GM10248 (cell line): ENCODE measurements around the gene TEX261.
A peak's percentile ranks its signal among the peaks of the same experiment; 100 is the strongest.

Experiments used
- CTCF ChIA-PET: fragments of 300-600 bp; sonication (Branson Sonifier 250); formaldehyde crosslinking; extraction: SDS; loops from one replicate; lab custom pipeline; 2021; ENCODE audit warnings: antibody characterized with exemption; lab: Yijun Ruan, JAX
- POLR2A ChIA-PET: fragments of 350-650 bp; sonication (Branson Sonifier 250); formaldehyde crosslinking; extraction: SDS; loops from one replicate; lab custom pipeline; 2020; ENCODE audit warnings: antibody characterized with exemption; lab: Yijun Ruan, JAX
- DNase-seq: peaks from one replicate; pipeline ENCODE4 v3.0.0; 2012; ENCODE audit errors: extremely low spot score
- CTCF ChIP-seq: IDR thresholded peaks from 2 replicates; pipeline ENCODE4 v1.5.1; 2012; ENCODE audit warnings: mild to moderate bottlenecking, low read depth; ENCODE audit errors: extremely low read depth, missing control alignments, control extremely low read depth

The TEX261 gene

GRCh38 chr2:71004857-71005256 is 10.2 kb upstream of the TEX261 start:
- ChIA-PET CTCF (interaction anchor here (0.9 to 10.1 kb wide), 4 partner anchors 23 to 121 kb away, joined by 3 to 138 read pairs (median 4); partner anchors contain the start of gene ANKRD53), POLR2A (interaction anchor here (0.6 kb wide), 1 partner anchor 108 kb away, joined by 6 read pairs; no protein-coding TSS in a partner anchor)
- peak; percentile 4 for DNase-seq
- no peak for TF ChIP-seq CTCF

GRCh38 chr2:71003966-71004755 is 9.5 kb upstream of the TEX261 start:
- DNase-seq: peak; percentile 3
- POLR2A ChIA-PET: interaction anchor here (0.6 kb wide), 1 partner anchor 108 kb away, joined by 6 read pairs; no protein-coding TSS in a partner anchor
- CTCF ChIA-PET: interaction anchor here (1.3 to 10.1 kb wide), 4 partner anchors 23 to 57 kb away, joined by 3 to 138 read pairs (median 4); partner anchors contain the start of gene ANKRD53
- TF ChIP-seq CTCF: no peak

- ChIA-PET CTCF (interaction anchor here (1.3 to 10.1 kb wide), 3 partner anchors 22 to 153 kb away, joined by 3 to 138 read pairs (median 6); partner anchors contain the start of gene ANKRD53), POLR2A (no interaction called here)
- peak; percentile 6 for DNase-seq
- TF ChIP-seq CTCF: no peak
Measured at GRCh38 chr2:71003396-71003795, 8.7 kb upstream of the TEX261 start.

- CTCF ChIA-PET: interaction anchor here (0.6 to 10.1 kb wide), 27 partner anchors 9 to 461 kb away, joined by 3 to 138 read pairs (median 5); partner anchors contain the start of genes ANKRD53 and NAGK
- peak; percentile 3 for DNase-seq
- POLR2A ChIA-PET: no interaction called here
- TF ChIP-seq CTCF: no peak
Measured at GRCh38 chr2:71001981-71002570, 7.4 kb upstream of the TEX261 start.

- ChIA-PET CTCF (interaction anchor here (0.6 to 10.1 kb wide), 29 partner anchors 9 to 700 kb away, joined by 3 to 138 read pairs (median 4); partner anchors contain the start of genes ANKRD53, FAM136A and NAGK), POLR2A (no interaction called here)
- DNase-seq: peak; percentile 5
- no peak for TF ChIP-seq CTCF
Measured at GRCh38 chr2:71001592-71001927, 6.9 kb upstream of the TEX261 start.
